HUES64 (cell line): ENCODE measurements around the gene IFNAR2.

Experiments
- H3K27ac ChIP-seq: 2 replicates; pipeline ENCODE4 v1.7.0; 2013; ENCODE audit warnings: low read depth, low read length, inconsistent platforms
- H3K27me3 ChIP-seq: 2 replicates; pipeline ENCODE4 v1.6.1; 2013; ENCODE audit warnings: mild to moderate bottlenecking, low read length; ENCODE audit not compliant: insufficient read depth
- H3K36me3 ChIP-seq: 2 replicates; pipeline ENCODE4 v1.6.1; 2013; ENCODE audit warnings: mild to moderate bottlenecking, low read length; ENCODE audit not compliant: insufficient read depth
- H3K4me1 ChIP-seq: 2 replicates; pipeline ENCODE4 v1.6.1; 2013; ENCODE audit warnings: mild to moderate bottlenecking, low read length, moderate library complexity; ENCODE audit not compliant: insufficient read depth
- H3K4me3 ChIP-seq: 2 replicates; pipeline ENCODE4 v1.5.1; 2013; ENCODE audit warnings: mild to moderate bottlenecking, low read length, moderate library complexity
- H3K9ac ChIP-seq: 2 replicates; pipeline ENCODE4 v1.6.1; 2013; ENCODE audit warnings: mild to moderate bottlenecking, low read depth, low read length
- H3K9me3 ChIP-seq: 2 replicates; pipeline ENCODE4 v1.6.1; 2013; ENCODE audit warnings: low read depth, low read length; ENCODE audit not compliant: insufficient read depth
- WGBS: fragments of 150-250, 120-280 bp; methylation state at CpG from one replicate; pipeline ENCODE4 v1.1.7; 2013; ENCODE audit warnings: missing lambda C conversion rate; 5-methylcytosine and 5-hydroxymethylcytosine counted together

Gene IFNAR2

DNA sequence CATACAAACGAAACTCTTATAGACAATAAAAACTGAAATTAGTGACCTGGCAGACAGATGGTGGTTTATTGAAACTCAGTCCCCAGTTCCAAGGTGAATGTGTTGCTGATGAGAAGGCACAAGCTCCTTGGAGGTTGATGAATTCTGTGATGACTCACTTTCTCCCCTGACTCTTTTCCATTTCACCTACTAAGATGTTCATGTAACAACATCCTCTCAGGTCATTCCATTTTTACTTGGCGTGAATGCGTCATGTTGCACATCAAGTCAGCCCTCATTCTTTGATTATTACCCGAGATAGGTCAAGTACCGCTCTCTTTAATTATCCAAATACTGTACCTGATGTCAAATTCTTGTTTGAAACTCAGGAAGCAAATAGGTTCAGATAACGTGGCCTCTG lies 26.3 kb downstream of the IFNAR2 start:
- H3K9me3 ChIP-seq: 0 out of 2 replicates have a peak, but pooled peaks cover 7% of the 10 kb centered on the region
- H3K4me3 ChIP-seq: no peak overlapping the region
- peaks cover 63% of the 10 kb centered on the region for H3K36me3 ChIP-seq
- H3K9ac ChIP-seq: no peak overlapping the region
- no peak overlapping the region for H3K27ac ChIP-seq
- no peaks in the 10 kb centered on the region for H3K27me3 ChIP-seq
- H3K4me1 ChIP-seq: no peaks in the 10 kb centered on the region
- 93% methylated on average over 5 of the region's 6 CpGs for WGBS

DNA sequence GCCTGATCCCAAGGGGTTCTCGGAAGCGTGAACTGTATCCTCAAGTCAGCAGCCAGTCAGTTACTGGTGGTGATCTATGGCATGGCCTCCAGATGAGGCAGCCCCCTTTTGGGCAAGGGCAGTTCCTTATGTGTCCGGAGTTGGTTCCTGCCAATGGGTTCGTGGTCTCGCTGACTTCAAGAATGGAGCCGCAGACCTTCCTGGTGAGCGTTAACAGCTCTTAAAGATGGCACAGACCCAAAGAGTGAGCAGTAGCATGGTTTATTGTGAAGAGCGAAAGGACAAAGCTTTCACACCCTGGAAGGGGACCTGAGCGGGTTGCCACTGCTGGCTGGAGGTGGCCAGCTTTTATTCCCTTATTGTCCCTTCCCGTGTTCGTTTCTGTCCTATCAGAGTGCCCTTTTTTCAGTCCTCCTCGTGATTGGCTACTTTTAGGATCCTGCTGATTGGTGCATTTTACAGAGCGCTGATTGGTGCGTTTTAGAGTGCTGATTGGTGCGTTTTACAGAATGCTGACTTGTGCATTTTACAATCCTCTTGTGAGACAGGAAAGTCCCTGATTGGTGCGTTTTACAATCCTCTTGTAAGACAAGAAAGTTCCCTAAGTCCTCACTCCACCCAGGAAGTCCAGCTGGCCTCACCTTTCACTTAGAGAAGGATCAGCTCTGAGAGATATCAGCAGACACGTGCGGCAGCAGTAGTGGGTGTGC lies 27.5 kb downstream of the IFNAR2 start:
- Histone ChIP-seq H3K36me3 (peaks cover 53% of the 10 kb centered on the region), H3K4me1 (no peaks in the 10 kb centered on the region), H3K9ac (no peak overlapping the region), H3K27me3 (no peaks in the 10 kb centered on the region), H3K4me3 (no peak overlapping the region), H3K9me3 (0 out of 2 replicates have a peak, but pooled peaks cover 7% of the 10 kb centered on the region), H3K27ac (no peak overlapping the region)
- WGBS: 96% methylated on average over 18 of the region's 18 CpGs

DNA sequence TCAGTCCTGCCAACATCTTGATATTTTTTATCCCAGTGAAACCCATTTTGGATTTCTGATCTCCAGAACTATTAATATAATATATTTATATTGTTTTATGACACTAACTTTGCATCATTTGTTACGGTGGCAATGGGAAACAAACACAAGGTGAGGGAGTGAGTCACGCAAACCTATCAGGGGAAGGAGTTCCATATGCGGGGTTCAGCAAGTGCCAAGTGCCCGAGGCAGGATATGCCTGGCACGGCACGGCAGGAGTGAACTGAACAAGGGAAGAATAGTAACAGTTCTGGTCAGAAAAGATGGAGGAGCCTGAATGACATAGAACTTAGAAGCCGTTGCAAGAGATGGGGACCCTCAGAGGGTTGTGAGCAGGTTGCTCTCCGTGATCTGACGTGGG lies 28.7 kb downstream of the IFNAR2 start:
- H3K27ac ChIP-seq: no peak overlapping the region
- H3K36me3 ChIP-seq: peaks cover 46% of the 10 kb centered on the region
- no peaks in the 10 kb centered on the region for H3K27me3 ChIP-seq
- 95% methylated on average over 9 of the region's 9 CpGs for WGBS
- no peak overlapping the region for H3K9ac ChIP-seq
- 0 out of 2 replicates have a peak, but pooled peaks cover 7% of the 10 kb centered on the region for H3K9me3 ChIP-seq
- H3K4me3 ChIP-seq: no peak overlapping the region
- no peaks in the 10 kb centered on the region for H3K4me1 ChIP-seq

DNA sequence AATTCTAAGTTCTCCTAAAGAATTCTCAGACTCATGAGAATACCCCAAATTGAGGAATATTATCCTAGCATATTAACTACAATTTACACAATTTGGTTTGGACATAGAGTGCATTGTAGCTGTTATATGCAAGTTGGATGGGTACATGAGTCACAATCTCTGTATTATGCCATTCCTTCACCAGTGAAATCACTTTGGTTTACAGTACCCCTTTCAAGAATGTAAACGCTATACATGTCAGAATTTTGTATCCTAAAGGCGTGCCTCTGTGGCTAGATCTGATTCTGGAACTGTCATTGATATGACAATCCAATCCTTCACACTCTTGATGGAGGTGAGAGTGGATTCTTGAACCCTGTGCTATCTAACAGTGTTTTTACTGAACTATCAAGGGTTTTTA lies 29.7 kb downstream of the IFNAR2 start:
- WGBS: 95% methylated on average over 2 of the region's 2 CpGs
- Histone ChIP-seq H3K36me3 (peaks cover 39% of the 10 kb centered on the region), H3K9me3 (0 out of 2 replicates have a peak, but pooled peaks cover 7% of the 10 kb centered on the region), H3K4me1 (0 out of 2 replicates have a peak, but pooled peaks cover 4% of the 10 kb centered on the region), H3K4me3 (no peak overlapping the region), H3K27ac (no peak overlapping the region), H3K27me3 (no peaks in the 10 kb centered on the region), H3K9ac (no peak overlapping the region)

DNA sequence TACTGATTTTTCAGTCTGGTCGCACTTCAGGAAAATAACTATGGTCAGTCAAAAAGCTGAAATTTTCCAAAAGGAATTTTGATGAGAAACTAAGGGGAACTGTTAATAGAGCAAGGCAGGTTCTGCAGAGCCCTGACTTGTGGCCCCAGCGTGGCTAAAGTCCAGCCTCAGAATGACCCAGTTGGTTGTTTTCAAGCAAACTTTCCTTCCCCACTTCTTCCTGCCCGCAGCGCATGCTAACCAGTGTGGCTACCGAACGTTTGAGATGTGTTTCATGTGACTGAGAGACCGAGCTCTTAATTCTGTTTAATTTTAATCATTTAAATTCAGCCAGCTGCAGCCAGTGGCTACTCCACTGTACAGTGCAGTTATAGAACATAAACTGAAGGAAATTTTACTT lies 30.3 kb downstream of the IFNAR2 start:
- Histone ChIP-seq H3K36me3 (peaks cover 33% of the 10 kb centered on the region), H3K4me1 (0 out of 2 replicates have a peak, but pooled peaks cover 4% of the 10 kb centered on the region), H3K9ac (no peak overlapping the region), H3K4me3 (no peak overlapping the region), H3K27me3 (no peaks in the 10 kb centered on the region), H3K27ac (no peak overlapping the region), H3K9me3 (0 out of 2 replicates have a peak, but pooled peaks cover 7% of the 10 kb centered on the region)
- 94% methylated on average over 7 of the region's 7 CpGs for WGBS

DNA sequence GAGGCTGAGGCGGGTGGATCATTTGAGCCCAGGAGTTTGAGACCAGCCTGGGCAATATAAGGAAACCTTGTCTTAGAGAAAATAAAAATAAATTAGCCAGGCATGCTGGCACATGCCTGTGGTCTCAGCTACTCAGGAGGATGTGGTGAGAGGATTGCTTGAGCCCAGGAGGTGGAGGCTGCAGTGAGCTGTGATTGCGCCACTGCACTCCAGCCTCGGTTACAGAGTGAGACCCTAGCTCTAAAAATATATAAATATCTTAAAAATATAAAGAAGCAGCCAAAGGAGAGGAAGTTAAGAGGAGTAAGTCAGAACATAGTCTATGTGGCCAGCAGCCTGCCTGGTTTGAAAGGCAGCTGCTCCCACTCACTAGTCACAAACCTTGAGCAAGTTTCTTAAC lies 31.9 kb downstream of the IFNAR2 start:
- no peak overlapping the region for H3K4me3 ChIP-seq
- H3K4me1 ChIP-seq: 0 out of 2 replicates have a peak, but pooled peaks cover 7% of the 10 kb centered on the region
- no peak overlapping the region for H3K9ac ChIP-seq
- 0 out of 2 replicates have a peak, but pooled peaks cover 7% of the 10 kb centered on the region for H3K9me3 ChIP-seq
- peaks cover 25% of the 10 kb centered on the region for H3K36me3 ChIP-seq
- H3K27ac ChIP-seq: no peak overlapping the region
- no peaks in the 10 kb centered on the region; the same call in 1 of the 2 replicates for H3K27me3 ChIP-seq
- 85% methylated on average over 1 of the region's 3 CpGs for WGBS

DNA sequence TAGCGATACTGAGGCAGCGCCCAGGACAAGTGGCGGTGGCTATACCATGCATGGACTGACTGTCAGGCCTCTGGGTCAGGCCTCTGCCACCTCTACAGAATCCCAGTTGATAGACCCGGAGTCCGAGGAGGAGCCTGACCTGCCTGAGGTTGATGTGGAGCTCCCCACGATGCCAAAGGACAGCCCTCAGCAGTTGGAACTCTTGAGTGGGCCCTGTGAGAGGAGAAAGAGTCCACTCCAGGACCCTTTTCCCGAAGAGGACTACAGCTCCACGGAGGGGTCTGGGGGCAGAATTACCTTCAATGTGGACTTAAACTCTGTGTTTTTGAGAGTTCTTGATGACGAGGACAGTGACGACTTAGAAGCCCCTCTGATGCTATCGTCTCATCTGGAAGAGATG lies 33.2 kb downstream of the IFNAR2 start:
- Histone ChIP-seq H3K27me3 (no peaks in the 10 kb centered on the region; the same call in 1 of the 2 replicates), H3K27ac (no peak overlapping the region), H3K4me3 (no peak overlapping the region), H3K9ac (no peak overlapping the region), H3K36me3 (peaks cover 21% of the 10 kb centered on the region), H3K9me3 (0 out of 2 replicates have a peak, but pooled peaks cover 2% of the 10 kb centered on the region), H3K4me1 (0 out of 2 replicates have a peak, but pooled peaks cover 7% of the 10 kb centered on the region)
- 95% methylated on average over 11 of the region's 11 CpGs for WGBS

DNA sequence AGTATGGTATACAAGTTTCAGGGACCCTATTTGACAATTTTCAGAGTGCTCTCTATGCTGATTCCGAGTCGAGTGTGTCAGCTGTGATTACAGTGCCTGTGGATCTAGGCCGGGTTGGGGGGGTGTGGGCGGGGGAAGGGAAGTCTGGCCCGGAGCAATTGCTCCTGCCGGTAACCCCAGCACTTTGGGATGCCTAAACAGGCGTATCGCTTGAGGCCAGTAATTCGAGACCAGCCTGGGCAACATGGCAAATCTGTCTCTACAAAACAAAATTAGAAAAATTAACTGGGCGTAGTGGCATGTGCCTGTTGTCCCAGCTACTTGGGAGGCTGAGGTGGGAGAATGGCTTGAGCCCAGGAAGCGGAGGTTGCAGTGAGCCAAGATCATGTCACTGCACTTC lies 34.8 kb downstream of the IFNAR2 start:
- Histone ChIP-seq H3K36me3 (0 out of 2 replicates have a peak, but pooled peaks cover 7% of the 10 kb centered on the region), H3K27ac (no peak overlapping the region), H3K27me3 (no peaks in the 10 kb centered on the region; the same call in 1 of the 2 replicates), H3K4me3 (no peak overlapping the region), H3K9me3 (no peaks in the 10 kb centered on the region), H3K9ac (no peak overlapping the region), H3K4me1 (0 out of 2 replicates have a peak, but pooled peaks cover 7% of the 10 kb centered on the region)
- WGBS: 73% methylated on average over 11 of the region's 11 CpGs

DNA sequence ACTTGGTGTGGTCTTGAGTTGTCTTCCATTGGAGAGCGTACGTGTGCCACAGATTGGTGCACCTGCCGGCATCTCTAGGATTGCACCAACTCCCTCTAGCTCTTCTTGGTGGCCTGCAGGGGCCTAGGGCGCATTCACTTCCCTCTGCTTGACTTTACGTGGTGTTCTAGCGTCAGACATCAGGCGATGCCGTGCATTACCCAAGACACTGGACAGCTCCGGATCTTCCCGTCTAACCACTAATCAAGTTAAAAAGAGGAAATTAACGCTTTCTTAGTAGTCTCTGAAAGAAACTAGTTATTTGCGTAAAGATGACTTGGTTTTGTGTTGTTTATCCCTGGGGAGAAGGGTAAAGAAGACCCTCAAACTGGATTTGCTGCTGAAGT lies 35.9 kb downstream of the IFNAR2 start:
- no peaks in the 10 kb centered on the region for H3K9me3 ChIP-seq
- 55% methylated on average over 12 of the region's 12 CpGs for WGBS
- H3K9ac ChIP-seq: 0 out of 2 replicates have a peak overlapping the region, but pooled peaks have one; percentile 24
- H3K4me1 ChIP-seq: 0 out of 2 replicates have a peak, but pooled peaks cover 7% of the 10 kb centered on the region
- peak overlapping the region; percentile 80 for H3K4me3 ChIP-seq
- H3K27me3 ChIP-seq: no peaks in the 10 kb centered on the region; the same call in 1 of the 2 replicates
- no peak overlapping the region for H3K27ac ChIP-seq
- H3K36me3 ChIP-seq: 0 out of 2 replicates have a peak, but pooled peaks cover 7% of the 10 kb centered on the region

DNA sequence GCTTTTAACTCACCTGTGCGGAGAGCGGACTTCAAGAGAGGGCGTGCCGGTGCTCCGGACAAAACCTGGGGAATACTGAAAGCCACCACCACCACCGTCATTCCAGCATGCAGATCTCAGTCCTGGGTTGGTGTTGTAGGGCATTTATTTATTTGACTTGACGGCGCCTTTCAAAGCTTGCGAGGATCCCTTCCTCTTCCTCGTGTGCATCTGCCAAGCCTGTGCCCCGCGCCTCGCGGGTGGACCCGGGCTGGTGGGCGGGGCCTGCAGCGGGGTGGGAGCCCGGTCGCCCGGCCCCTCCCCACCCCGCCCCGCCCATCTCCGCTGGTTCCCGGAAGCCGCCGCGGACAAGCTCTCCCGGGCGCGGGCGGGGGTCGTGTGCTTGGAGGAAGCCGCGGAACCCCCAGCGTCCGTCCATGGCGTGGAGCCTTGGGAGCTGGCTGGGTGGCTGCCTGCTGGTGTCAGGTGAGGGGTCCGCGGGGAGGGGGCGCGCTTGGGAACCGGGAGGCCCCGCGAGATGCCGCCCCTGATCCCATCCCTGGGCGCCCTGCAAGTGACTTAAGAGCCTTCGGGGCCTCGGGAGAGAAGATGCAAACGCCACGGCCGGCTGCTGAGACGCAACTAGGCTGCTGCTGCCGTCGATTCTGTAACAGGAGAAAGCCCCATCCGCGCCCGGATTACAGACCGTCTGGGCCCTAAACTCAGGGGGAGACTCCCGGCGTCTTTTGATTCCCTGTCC lies 36.5 kb downstream of the IFNAR2 start, which contains the start of gene IL10RB:
IL10RB (plus strand) TSS at position 318 of the 739 bp plus-strand sequence; CDS start at position 417, 99 bp downstream.
- no peak within 1 kb of the TSS for H3K27ac ChIP-seq
- 0 out of 2 replicates have a peak, but pooled peaks cover 7% of the 10 kb centered on the region for H3K4me1 ChIP-seq
- WGBS: 1% methylated on average over 59 of the region's 60 CpGs
- H3K36me3 ChIP-seq: 0 out of 2 replicates have a peak, but pooled peaks cover 7% of the 10 kb centered on the region
- H3K4me3 ChIP-seq: peak within 1 kb of the TSS; percentile 80
- no peaks in the 10 kb centered on the region; the same call in 1 of the 2 replicates for H3K27me3 ChIP-seq
- H3K9me3 ChIP-seq: no peaks in the 10 kb centered on the region
- peak within 1 kb of the TSS; percentile 71 for H3K9ac ChIP-seq

DNA sequence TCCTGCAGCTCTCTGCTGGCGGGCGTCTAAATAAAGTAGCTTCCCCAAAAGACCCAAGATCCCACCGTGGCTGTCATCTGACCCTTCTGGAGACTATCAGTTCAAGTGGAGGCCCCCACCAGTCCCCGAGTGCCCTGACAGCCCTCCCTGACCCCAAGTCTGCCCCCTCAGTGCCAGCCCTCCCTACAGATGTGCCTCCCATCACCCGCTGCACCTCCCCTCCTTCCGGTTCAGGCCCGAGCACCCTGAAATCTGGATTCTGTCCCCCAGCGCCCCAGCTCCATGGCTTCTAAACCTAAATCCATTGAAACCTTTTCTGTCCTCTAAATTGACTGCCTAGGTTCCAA lies 37.0 kb downstream of the IFNAR2 start:
- Histone ChIP-seq H3K9me3 (no peaks in the 10 kb centered on the region), H3K4me3 (peak overlapping the region; percentile 80), H3K27ac (no peak overlapping the region), H3K4me1 (0 out of 2 replicates have a peak, but pooled peaks cover 7% of the 10 kb centered on the region), H3K36me3 (0 out of 2 replicates have a peak, but pooled peaks cover 7% of the 10 kb centered on the region), H3K9ac (peak overlapping the region; percentile 71), H3K27me3 (no peaks in the 10 kb centered on the region; the same call in 1 of the 2 replicates)
- WGBS: 41% methylated on average over 8 of the region's 8 CpGs
